Measurements from ENCODE around the gene KRT80.
A peak's percentile ranks its signal among the peaks of the same experiment; 100 is the strongest.

Gene KRT80

GRCh38 chr12:52149182-52149641, 42.6 kb downstream of the KRT80 start:
- H3K36me3 ChIP-seq (ENCODE audit: control insufficient read depth, insufficient read depth, low read length) = no peaks in the 10 kb centered on the region
- H3K27me3 ChIP-seq (ENCODE audit: control insufficient read depth, insufficient read depth, low read length) = no peaks in the 10 kb centered on the region
- no peak overlapping the region for H3K4me3 ChIP-seq (ENCODE audit: low read length)
- H3K9ac ChIP-seq (ENCODE audit: low read length) = peak overlapping the region; percentile 86
- H3K4me1 ChIP-seq (ENCODE audit: control insufficient read depth, insufficient read depth, low read length) = peaks cover 95% of the 10 kb centered on the region
- no peaks in the 10 kb centered on the region for H3K9me3 ChIP-seq (ENCODE audit: control insufficient read depth, low read length)

- H3K9me3 ChIP-seq (ENCODE audit: control insufficient read depth, low read length) = no peaks in the 10 kb centered on the region
- H3K9ac ChIP-seq (ENCODE audit: low read length) = peak overlapping the region; percentile 86
- H3K4me3 ChIP-seq (ENCODE audit: low read length) = no peak overlapping the region
- no peaks in the 10 kb centered on the region for H3K27me3 ChIP-seq (ENCODE audit: control insufficient read depth, insufficient read depth, low read length)
- no peaks in the 10 kb centered on the region for H3K36me3 ChIP-seq (ENCODE audit: control insufficient read depth, insufficient read depth, low read length)
- H3K4me1 ChIP-seq (ENCODE audit: control insufficient read depth, insufficient read depth, low read length) = peaks cover 99% of the 10 kb centered on the region
These were observed 43.2 kb downstream of the KRT80 start for GRCh38 chr12:52148464-52149181.

DNA sequence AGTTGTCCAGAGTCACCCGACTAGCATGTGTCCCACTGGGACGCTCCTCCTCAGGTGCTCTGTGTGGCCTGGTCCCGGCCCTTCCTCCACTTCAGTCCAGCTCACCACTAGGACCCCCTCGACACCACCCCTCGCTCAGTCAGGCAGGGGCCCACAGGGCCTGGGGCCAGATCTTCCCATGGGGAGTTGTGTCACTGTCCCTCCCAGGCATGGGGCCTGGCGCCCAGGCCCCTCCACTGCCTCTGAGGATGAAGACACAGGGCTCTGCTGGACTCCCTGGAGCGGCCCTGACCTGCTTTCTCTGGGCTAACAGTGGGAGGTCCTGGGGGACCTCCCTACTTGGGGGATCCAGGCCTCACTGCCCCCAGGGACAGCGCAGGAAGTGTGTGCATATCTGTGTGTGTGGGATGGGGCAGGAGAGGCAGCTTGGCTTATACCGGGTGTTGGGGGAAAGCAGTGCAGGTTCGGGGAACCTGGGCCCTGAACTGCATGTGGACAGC, 43.8 kb downstream of the KRT80 start:
- Histone ChIP-seq H3K4me1 (ENCODE audit: control insufficient read depth, insufficient read depth, low read length) (peaks cover 98% of the 10 kb centered on the region), H3K9ac (ENCODE audit: low read length) (peak overlapping the region; percentile 86), H3K9me3 (ENCODE audit: control insufficient read depth, low read length) (no peaks in the 10 kb centered on the region), H3K27me3 (ENCODE audit: control insufficient read depth, insufficient read depth, low read length) (no peaks in the 10 kb centered on the region), H3K4me3 (ENCODE audit: low read length) (no peak overlapping the region), H3K36me3 (ENCODE audit: control insufficient read depth, insufficient read depth, low read length) (no peaks in the 10 kb centered on the region)

DNA sequence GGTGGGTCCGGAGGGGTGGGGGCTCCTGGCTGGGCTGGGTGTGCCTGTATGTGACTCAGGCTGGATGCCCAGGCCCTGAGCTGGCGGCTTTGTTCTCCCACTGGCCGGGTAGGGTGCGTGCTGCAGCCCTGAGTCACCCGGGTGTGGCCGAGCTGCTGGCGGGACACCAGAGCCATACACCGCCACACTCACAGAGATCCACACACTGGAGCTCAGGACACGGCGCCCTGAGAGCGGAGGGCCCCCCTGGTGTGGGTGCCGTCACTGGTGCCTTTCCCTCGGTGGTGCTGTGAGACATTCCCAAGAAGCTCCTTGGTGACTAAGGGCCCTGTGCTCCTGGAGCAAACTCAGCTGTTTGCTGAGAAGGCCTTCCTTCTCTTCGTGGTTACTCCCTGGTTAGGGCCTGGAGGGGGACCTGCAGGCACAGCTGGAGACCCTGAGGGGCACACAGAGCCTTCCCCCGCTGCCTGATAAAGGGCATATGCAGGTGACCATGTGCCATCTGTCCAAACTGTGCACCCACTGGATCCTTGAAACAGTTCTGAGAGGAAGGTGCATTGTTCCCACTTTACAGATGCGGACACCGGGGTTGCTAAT, 44.3 kb downstream of the KRT80 start:
- H3K4me3 ChIP-seq (ENCODE audit: low read length) = peak overlapping the region; percentile 62
- H3K4me1 ChIP-seq (ENCODE audit: control insufficient read depth, insufficient read depth, low read length) = peaks cover 94% of the 10 kb centered on the region
- H3K9ac ChIP-seq (ENCODE audit: low read length) = peak overlapping the region; percentile 97
- no peaks in the 10 kb centered on the region for H3K36me3 ChIP-seq (ENCODE audit: control insufficient read depth, insufficient read depth, low read length)
- H3K27me3 ChIP-seq (ENCODE audit: control insufficient read depth, insufficient read depth, low read length) = no peaks in the 10 kb centered on the region
- H3K9me3 ChIP-seq (ENCODE audit: control insufficient read depth, low read length) = no peaks in the 10 kb centered on the region

- Histone ChIP-seq H3K4me1 (ENCODE audit: control insufficient read depth, insufficient read depth, low read length) (peaks cover 89% of the 10 kb centered on the region), H3K9ac (ENCODE audit: low read length) (peak overlapping the region; percentile 97), H3K27me3 (ENCODE audit: control insufficient read depth, insufficient read depth, low read length) (no peaks in the 10 kb centered on the region), H3K4me3 (ENCODE audit: low read length) (peak overlapping the region; percentile 62), H3K36me3 (ENCODE audit: control insufficient read depth, insufficient read depth, low read length) (no peaks in the 10 kb centered on the region), H3K9me3 (ENCODE audit: control insufficient read depth, low read length) (no peaks in the 10 kb centered on the region)
These were observed 44.9 kb downstream of the KRT80 start for GRCh38 chr12:52146822-52147366.

GRCh38 chr12:52146089-52146821, 45.6 kb downstream of the KRT80 start:
- H3K27me3 ChIP-seq (ENCODE audit: control insufficient read depth, insufficient read depth, low read length) = no peaks in the 10 kb centered on the region
- peak overlapping the region; percentile 97 for H3K9ac ChIP-seq (ENCODE audit: low read length)
- H3K4me3 ChIP-seq (ENCODE audit: low read length) = peak overlapping the region; percentile 62
- H3K36me3 ChIP-seq (ENCODE audit: control insufficient read depth, insufficient read depth, low read length) = no peaks in the 10 kb centered on the region
- H3K9me3 ChIP-seq (ENCODE audit: control insufficient read depth, low read length) = no peaks in the 10 kb centered on the region
- H3K4me1 ChIP-seq (ENCODE audit: control insufficient read depth, insufficient read depth, low read length) = peaks cover 82% of the 10 kb centered on the region

DNA sequence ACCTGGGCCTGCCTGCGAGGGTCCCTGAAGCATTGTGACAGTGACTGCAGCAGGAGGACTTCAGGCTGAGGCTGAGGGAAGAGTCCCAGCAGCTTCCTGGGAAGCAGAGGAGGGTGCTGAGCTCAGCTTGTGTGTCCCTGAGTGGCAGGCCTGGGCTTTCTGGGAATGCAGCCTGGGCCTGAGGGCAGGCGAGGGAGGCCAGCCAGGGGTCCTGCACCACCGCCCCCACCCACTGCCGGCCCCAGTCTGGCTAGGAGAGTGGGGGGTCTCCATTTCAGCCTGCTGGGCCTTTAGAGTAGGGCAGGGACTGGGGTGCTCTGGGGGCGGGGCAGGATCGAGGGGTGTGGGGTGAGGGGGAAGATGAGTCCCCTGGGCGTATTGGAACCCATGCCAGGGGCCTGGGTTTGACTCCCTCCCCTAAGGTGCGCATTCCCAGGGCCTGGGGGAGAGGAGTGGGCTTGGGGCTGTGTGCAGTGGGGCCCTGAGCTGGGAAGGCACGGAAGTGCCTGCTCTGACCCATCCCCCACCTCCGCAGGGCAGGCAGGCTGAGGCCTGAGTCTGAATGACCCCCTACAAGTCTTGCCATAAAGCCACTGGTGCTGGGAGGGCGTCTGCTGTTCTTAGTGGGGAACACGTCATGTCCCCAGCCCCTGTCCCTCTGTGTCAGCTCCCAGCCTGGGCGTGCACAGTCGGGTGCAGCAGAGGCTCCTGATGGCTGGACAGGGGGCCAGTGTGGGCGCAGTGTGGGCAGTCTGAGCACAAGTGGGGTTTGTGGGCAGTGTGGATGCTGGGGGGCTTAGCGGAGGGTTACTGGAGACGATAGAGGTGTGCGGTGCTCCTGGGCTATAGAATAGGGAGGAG, 46.4 kb downstream of the KRT80 start:
- H3K27me3 ChIP-seq (ENCODE audit: control insufficient read depth, insufficient read depth, low read length) = no peaks in the 10 kb centered on the region
- peak overlapping the region; percentile 62 for H3K4me3 ChIP-seq (ENCODE audit: low read length)
- H3K4me1 ChIP-seq (ENCODE audit: control insufficient read depth, insufficient read depth, low read length) = peaks cover 74% of the 10 kb centered on the region
- H3K9ac ChIP-seq (ENCODE audit: low read length) = peak overlapping the region; percentile 97
- H3K36me3 ChIP-seq (ENCODE audit: control insufficient read depth, insufficient read depth, low read length) = no peaks in the 10 kb centered on the region
- H3K9me3 ChIP-seq (ENCODE audit: control insufficient read depth, low read length) = no peaks in the 10 kb centered on the region

DNA sequence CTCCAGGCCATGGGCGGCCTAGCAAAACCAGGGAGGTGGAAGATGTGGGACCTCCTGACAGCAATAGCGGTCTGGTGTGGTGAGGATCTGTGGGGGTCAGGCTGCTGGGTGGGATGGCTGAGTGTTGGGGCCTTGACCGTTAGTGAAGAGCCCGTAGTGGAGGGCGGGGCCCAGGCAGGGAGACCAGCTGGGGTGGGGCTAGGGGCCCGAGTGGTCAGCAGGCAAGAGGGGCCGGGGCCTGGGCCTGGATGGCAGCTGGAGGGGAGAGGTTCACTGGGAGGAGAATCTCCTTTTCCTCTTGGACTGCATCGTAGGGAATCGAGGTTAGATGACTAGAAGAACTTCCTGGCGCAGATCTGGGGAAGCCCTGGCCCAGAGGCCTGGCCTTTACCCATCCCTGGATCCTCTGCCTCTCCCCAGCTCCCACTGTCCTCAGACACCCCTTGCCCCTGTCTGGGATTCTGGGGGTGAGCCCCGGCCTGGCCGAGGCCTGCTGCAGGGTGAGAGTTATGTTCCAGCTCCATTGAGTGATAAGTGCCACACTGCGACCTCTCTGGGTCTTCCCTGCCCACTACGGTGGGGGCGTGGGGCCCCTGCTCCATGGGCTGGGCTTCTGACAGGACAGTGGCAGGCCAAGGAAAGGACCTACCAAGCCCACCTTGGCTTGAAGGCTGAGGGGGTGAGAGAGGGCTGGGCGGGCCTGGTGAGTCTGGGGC, 47.1 kb downstream of the KRT80 start:
- no peaks in the 10 kb centered on the region for H3K9me3 ChIP-seq (ENCODE audit: control insufficient read depth, low read length)
- H3K36me3 ChIP-seq (ENCODE audit: control insufficient read depth, insufficient read depth, low read length) = no peaks in the 10 kb centered on the region
- H3K27me3 ChIP-seq (ENCODE audit: control insufficient read depth, insufficient read depth, low read length) = no peaks in the 10 kb centered on the region
- peaks cover 66% of the 10 kb centered on the region for H3K4me1 ChIP-seq (ENCODE audit: control insufficient read depth, insufficient read depth, low read length)
- no peak overlapping the region for H3K4me3 ChIP-seq (ENCODE audit: low read length)
- peak overlapping the region; percentile 97 for H3K9ac ChIP-seq (ENCODE audit: low read length)

- no peaks in the 10 kb centered on the region for H3K36me3 ChIP-seq (ENCODE audit: control insufficient read depth, insufficient read depth, low read length)
- peaks cover 44% of the 10 kb centered on the region for H3K4me1 ChIP-seq (ENCODE audit: control insufficient read depth, insufficient read depth, low read length)
- H3K9me3 ChIP-seq (ENCODE audit: control insufficient read depth, low read length) = no peaks in the 10 kb centered on the region
- H3K4me3 ChIP-seq (ENCODE audit: low read length) = no peak overlapping the region
- no peak overlapping the region for H3K9ac ChIP-seq (ENCODE audit: low read length)
- H3K27me3 ChIP-seq (ENCODE audit: control insufficient read depth, insufficient read depth, low read length) = no peaks in the 10 kb centered on the region
These were observed 49.4 kb downstream of the KRT80 start for GRCh38 chr12:52142431-52142830.

GRCh38 chr12:52141875-52142274, 49.9 kb downstream of the KRT80 start:
- H3K9ac ChIP-seq (ENCODE audit: low read length) = no peak overlapping the region
- H3K36me3 ChIP-seq (ENCODE audit: control insufficient read depth, insufficient read depth, low read length) = no peaks in the 10 kb centered on the region
- H3K27me3 ChIP-seq (ENCODE audit: control insufficient read depth, insufficient read depth, low read length) = no peaks in the 10 kb centered on the region
- no peak overlapping the region for H3K4me3 ChIP-seq (ENCODE audit: low read length)
- no peaks in the 10 kb centered on the region for H3K9me3 ChIP-seq (ENCODE audit: control insufficient read depth, low read length)
- peaks cover 39% of the 10 kb centered on the region for H3K4me1 ChIP-seq (ENCODE audit: control insufficient read depth, insufficient read depth, low read length)

GRCh38 chr12:52141306-52141705, 50.5 kb downstream of the KRT80 start:
- no peak overlapping the region for H3K4me3 ChIP-seq (ENCODE audit: low read length)
- peaks cover 34% of the 10 kb centered on the region for H3K4me1 ChIP-seq (ENCODE audit: control insufficient read depth, insufficient read depth, low read length)
- no peaks in the 10 kb centered on the region for H3K36me3 ChIP-seq (ENCODE audit: control insufficient read depth, insufficient read depth, low read length)
- H3K27me3 ChIP-seq (ENCODE audit: control insufficient read depth, insufficient read depth, low read length) = no peaks in the 10 kb centered on the region
- no peak overlapping the region for H3K9ac ChIP-seq (ENCODE audit: low read length)
- no peaks in the 10 kb centered on the region for H3K9me3 ChIP-seq (ENCODE audit: control insufficient read depth, low read length)

All from mucosa of stomach (tissue), 1 donor.